Measurements from ENCODE around the gene MSL3. TPM values are rescaled to one million over a fixed set of nuclear protein-coding genes. Genes with fewer than 3 reads are reported as not detected.

The MSL3 gene
- polyA plus RNA-seq, 3 donors = 65.5 to 105 (median 86.0) TPM

DNA sequence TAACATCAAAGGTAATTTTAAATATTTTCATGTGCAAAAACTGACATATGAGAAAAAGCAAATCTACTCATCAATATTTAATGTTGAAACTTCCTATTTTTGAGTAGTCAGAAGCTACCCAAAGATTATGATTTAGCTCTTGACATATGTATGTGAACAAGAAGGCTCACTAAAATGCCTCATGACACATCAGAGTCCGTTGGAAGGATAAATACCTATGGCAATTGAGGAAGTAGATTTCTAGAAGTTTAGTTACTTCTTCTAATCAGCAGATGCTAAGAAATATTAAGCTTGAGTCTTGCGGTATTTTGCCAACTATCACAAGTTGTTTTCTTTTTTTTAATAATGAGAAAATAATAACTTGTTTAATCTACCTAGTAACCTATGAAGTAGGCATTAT, 55.3 kb downstream of the MSL3 start:
- H3K36me3 ChIP-seq (replicated peaks in 1 of 2; ENCODE audit: control insufficient read depth in 1 of 2, insufficient read depth in 2 of 2, low read length in 2 of 2) = no peaks in the 10 kb centered on the region
- no peak overlapping the region for H3K4me3 ChIP-seq (replicated peaks in 1 of 3; ENCODE audit: low read depth in 2 of 3, low read length in 3 of 3)
- H2AFZ ChIP-seq (ENCODE audit: insufficient read depth, low read depth, low read length, poor library complexity, severe bottlenecking) = no peak overlapping the region
- H3K9ac ChIP-seq (ENCODE audit: insufficient read depth, low read length, poor library complexity, severe bottlenecking) = no peak overlapping the region
- WGBS (ENCODE audit: insufficient coverage) = no CpG with 5 or more reads among the region's 2 CpGs
- H3K9me3 ChIP-seq (replicated peaks in 1 of 2; ENCODE audit: control insufficient read depth in 1 of 2, insufficient read depth in 1 of 2, low read length in 2 of 2) = no peaks in the 10 kb centered on the region
- H3K27me3 ChIP-seq (ENCODE audit: control insufficient read depth in 2 of 2, insufficient read depth in 2 of 2, low read length in 2 of 2) = no peaks in the 10 kb centered on the region
- peaks cover 0 to 4% (median 3%) of the 10 kb centered on the region in 3 donors for H3K27me3 Mint-ChIP-seq (ENCODE audit: low read depth in 3 of 3)
- no peaks in the 10 kb centered on the region for H3K4me1 Mint-ChIP-seq
- no peak overlapping the region for H3K4me3 Mint-ChIP-seq
- DNase-seq = no peak
- no peak overlapping the region for H3K27ac ChIP-seq (ENCODE audit: low read depth in 1 of 2, low read length in 2 of 2)
- no peak for TF ChIP-seq CTCF (IDR thresholded peaks at IDR 0.05)
- H3K36me3 Mint-ChIP-seq = no peaks in the 10 kb centered on the region
- no peaks in the 10 kb centered on the region for H3K4me1 ChIP-seq (ENCODE audit: control insufficient read depth in 1 of 2, insufficient read depth in 2 of 2, low read length in 2 of 2)
- H3K9me3 Mint-ChIP-seq = peaks cover 0 to 3% (median 0%) of the 10 kb centered on the region in 7 donors
- no peak overlapping the region for H3K4me2 ChIP-seq (replicated peaks; ENCODE audit: extremely low read depth, low read length, poor library complexity, severe bottlenecking)
- intact Hi-C loops (cut with micrococcal nuclease) = no loop called here
- H4K20me1 ChIP-seq (ENCODE audit: insufficient read depth, low read length) = no peaks in the 10 kb centered on the region
- no peak overlapping the region for H3K27ac Mint-ChIP-seq
- no peaks in the 10 kb centered on the region for H3K79me2 ChIP-seq (ENCODE audit: insufficient read depth, low read length)

Other genes starting within 250 kb of the MSL3 start
- gene ARHGAP6, start 92.3 kb upstream of the MSL3 start, polyA plus RNA-seq = 1 to 10 TPM in 1 of 3 donors, under 1 TPM in 2; 0.31 to 1.1 (median 0.40) TPM